ENCODE measurements around the gene RGS11. TPM values are rescaled to one million over a fixed set of nuclear protein-coding genes. Genes with fewer than 3 reads are reported as not detected.

RGS11 gene
- total RNA-seq, 1 donor from 2014 or later: 0.20 TPM

GRCh38 chr16:296806-297510 lies 21.2 kb upstream of the RGS11 start:
- no peak for DNase-seq (ENCODE audit: low read depth in 2 of 2)

DNA sequence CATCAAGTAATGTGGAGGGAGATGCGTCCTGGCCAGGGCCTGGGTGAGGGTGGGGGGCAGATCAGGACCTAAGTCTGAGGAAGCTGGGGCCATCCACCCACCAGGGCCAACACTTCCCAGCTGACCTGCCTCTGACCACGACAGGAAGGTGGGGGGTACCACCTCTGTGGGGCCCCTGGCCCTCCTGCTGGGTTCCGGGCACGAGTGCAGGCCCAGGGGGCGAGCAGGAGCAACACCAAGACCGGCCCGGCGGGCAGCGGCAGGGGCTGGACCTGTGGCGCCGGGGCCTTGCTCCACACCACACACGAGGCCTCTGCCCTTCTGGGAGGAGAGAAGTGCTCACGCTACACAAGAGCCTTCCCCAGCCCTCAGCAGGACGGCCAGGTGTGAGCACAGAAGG lies 20.5 kb upstream of the RGS11 start:
- DNase-seq (ENCODE audit: low read depth in 2 of 2): no peak

DNA sequence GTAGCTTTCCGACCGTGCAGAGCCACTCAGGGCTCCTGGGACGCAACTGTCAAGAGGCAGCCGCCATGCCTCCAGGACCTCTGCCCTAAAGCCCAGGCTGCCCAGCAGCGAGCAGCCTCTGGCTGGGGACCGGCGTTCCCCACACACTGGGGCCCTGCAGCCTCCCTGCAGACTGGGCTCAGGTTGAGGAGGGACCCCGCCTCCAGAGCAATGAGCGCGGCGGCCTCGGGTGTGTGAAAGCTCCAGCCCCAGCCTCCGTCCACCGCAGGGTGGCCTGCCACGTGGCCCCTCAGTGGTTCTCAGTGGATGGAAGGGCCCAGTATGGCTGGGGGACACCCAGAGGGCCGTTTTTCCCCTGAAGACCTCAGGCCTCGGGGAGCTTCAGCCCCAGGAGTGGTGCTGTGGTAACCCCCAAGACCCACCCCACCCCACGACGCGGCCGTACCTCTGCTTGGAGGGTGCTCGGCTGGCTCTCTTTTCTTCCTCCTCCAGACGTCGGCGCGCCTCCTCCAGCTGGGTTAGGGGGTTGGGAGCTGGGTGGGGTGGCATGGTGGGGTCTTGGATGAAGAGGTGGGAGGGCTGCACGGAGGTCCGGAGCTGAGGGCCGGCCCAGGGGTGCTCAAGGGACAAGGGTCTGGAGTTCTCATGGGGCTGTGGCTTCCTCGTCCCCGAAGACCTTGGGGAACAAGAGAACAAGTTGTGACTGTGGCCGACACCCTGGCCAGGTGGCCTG lies 17.5 kb upstream of the RGS11 start:
- no peak for DNase-seq (ENCODE audit: low read depth in 2 of 2)

GRCh38 chr16:291539-291938 lies 15.8 kb upstream of the RGS11 start:
- no peak for DNase-seq (ENCODE audit: low read depth in 2 of 2)

DNA sequence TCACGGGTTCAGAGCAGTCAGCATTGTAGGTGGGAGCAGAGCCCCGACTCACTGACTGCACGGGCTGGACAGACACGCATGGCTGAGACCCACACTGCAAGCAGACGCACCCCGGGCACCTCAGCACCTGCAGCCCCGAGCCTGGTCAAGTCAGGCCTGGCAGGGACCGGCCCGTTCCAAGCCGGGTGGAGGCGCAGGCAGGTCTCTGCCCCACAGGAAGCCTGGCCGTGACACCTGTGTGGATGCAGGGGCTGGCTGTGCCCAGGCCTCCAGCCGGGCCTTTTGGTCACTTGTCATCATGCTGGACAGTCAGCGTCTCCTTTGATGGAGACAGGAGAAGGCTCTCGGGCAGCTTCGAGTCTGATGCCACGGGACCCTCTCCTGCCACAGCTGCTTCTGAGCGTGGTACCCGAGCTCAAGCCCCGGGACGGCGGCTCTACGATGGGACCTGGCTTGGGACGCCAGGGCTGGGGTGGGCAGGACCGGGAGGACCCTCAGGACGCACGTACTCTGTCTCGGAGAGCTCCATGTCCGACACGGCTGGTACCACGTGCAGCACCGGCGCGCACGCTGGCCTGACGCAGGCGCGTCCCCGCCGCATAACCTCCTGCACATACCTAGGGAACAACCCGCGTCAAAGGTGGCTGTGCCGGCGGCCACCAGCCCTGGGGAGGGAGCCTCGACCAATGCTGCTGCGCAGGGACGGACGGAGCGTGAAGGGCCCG lies 15.1 kb upstream of the RGS11 start:
- no peak for DNase-seq (ENCODE audit: low read depth in 2 of 2)

DNA sequence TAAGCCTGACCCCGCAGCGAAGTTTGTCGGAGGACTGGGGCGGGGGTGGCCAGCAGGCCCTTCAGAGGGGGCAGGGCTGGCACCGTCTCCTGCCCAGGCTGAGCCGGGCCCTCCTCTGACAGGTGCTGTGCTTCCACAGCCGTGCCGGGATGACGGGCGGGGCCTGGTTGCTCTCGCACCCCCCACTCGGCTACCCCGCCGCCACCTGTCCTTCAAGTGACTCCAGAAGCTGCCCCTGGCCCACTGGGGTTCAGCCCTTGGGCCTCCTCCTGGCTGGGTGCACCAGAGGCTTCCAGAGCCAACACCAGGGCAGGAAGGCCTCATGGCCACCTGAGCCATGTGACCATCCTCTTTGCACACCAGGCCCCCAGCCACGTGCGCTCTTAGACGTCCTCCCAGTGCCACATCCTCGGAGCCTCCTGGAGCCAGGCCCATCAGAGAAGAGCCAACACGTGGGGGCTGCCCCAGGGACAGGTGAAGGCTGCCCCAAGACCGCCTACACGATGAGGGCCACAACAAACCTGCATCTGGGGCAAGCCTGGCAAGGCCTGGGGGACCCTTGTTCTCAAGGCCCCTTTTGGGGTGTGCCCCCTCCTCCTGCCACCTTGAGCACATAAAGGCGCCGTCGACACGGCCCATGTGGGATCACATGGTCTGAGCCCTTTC lies 14.4 kb upstream of the RGS11 start:
- no peak for DNase-seq (ENCODE audit: low read depth in 2 of 2)

- no peak for DNase-seq (ENCODE audit: low read depth in 2 of 2)
These were observed 13.8 kb upstream of the RGS11 start for GRCh38 chr16:289395-289997.

DNA sequence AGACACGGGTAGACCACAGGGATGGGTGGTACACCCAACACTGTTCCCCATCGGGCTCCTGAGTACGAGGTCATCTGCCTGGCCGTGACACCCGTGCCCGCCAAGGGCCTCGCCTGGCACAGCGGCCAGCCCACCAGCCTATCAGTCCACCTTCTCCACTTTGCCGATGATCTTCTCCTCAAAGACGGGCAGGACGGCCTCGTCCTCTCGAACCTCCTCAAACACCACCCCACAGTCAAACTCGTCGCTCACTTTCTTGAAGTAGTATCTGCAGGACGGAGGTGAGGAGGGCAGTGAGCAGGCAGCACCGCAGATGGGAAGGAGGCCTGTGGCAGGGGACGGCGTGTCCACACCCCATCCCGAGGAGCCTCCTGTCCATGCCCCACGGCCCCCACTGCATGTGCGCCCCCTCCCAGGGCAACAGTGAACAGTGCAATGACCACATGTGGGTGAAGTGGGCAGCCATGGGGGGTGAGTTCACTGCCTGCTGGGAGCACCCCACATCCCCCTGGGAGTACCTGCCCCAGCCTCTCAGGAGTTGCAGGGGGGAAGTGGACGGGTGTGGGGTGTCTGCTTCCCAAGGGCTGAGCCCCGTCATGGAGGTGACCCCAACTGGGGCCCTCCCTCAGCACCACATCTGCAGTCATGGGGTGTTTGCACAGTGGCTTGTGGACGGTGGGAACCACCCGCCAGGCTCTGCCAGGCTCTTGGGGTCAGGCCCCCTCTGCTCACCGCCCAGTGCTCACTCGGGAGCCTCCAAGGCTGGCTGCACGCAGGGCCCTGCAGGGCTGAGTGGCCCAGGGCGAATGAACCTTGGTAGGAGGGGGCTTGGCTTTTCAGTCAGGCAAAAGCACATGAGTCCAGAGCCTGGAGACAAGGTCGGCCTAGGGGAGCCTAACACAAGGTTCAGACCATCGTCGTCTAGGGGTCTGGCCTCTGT lies 12.5 kb upstream of the RGS11 start:
- DNase-seq (ENCODE audit: low read depth in 2 of 2): no peak

- no peak for DNase-seq (ENCODE audit: low read depth in 2 of 2)
These were observed 11.6 kb upstream of the RGS11 start for GRCh38 chr16:287298-287811.

DNA sequence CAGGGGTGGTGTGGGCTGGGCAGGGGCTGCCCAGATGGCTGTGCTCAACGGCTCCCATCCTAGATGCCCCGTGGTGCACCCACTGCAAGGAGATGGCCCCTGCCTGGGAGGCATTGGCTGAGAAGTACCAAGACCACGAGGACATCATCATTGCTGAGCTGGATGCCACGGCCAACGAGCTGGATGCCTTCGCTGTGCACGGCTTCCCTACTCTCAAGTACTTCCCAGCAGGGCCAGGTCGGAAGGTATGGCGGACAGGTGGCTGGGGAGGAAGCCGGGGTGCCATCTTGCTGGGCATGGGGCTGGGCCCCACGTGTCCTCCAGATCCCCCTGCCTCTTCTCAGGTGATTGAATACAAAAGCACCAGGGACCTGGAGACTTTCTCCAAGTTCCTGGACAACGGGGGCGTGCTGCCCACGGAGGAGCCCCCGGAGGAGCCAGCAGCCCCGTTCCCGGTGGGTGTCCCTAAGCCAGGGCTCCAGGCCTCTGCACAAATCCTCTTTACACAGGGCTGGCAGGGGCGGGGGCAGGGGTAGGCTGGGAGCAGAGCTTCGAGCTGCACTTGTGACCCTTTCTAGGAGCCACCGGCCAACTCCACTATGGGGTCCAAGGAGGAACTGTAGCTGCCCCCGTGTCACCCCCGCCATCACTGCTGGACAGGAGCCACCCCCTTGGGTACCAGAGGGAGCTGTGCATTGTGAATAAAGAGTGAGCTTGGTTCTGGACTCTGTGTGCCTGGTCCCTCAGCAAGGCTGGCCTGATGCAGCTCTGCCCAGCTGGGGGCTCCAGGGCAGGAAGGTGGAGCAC lies 10.9 kb upstream of the RGS11 start:
- no peak for DNase-seq (ENCODE audit: low read depth in 2 of 2)

DNA sequence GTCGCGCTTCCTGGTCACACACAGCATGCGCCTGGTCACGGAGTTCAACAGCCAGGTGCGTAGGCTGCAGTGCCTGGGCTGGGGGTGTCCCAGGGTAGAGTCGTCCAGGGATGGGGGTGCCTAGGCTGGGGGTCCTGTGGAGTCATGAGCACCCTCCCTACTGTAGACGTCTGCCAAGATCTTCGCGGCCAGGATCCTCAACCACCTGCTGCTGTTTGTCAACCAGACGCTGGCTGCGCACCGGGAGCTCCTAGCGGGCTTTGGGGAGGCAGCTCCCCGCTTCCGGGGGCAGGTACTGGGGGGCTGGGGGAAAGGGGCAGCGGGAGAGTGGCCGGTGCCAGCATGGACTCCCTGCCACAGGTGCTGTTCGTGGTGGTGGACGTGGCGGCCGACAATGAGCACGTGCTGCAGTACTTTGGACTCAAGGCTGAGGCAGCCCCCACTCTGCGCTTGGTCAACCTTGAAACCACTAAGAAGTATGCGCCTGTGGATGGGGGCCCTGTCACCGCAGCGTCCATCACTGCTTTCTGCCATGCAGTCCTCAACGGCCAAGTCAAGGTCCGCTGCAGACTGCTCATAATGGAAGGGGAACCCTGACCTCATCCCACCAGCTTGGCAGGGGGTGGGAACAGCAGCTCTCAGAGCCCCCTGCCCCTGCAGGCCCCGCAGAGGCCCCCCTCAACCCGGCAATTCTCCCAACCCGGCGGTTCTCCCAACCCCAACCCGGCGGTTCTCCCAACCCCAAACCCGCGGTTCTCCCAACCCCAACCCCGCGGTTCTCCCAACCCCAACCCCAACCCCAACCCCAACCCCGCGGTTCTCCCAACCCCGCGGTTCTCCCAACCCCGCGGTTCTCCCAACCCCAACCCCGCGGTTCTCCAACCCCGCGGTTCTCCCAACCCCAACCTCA lies 9.7 kb upstream of the RGS11 start:
- no peak for DNase-seq (ENCODE audit: low read depth in 2 of 2)

DNA sequence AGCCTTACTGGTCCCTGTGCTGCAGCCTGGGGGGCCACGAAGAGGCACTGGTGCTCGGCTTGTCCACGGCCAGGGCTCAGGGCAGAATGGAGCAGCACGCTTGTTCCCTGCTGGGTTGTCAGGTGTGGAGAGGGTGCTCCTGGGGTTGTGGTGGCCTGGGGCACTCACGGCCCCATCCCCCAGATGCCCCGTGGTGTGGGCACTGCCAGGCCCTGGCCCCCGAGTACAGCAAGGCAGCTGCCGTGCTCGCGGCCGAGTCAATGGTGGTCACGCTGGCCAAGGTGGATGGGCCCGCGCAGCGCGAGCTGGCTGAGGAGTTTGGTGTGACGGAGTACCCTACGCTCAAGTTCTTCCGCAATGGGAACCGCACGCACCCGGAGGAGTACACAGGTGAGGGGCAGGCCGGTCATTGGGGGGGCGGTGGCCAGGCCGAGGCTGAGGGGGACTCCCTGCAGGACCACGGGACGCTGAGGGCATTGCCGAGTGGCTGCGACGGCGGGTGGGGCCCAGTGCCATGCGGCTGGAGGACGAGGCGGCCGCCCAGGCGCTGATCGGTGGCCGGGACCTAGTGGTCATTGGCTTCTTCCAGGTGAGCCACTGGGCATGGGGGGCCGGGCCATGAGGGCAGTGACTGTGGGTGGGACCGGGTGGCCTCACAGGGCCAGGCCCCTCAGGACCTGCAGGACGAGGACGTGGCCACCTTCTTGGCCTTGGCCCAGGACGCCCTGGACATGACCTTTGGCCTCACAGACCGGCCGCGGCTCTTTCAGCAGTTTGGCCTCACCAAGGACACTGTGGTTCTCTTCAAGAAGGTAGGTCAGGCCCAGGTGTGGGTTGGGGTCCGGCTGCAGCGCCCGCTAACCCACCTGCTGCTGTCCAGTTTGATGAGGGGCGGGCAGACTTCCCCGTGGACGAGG lies 8.7 kb upstream of the RGS11 start:
- DNase-seq (ENCODE audit: low read depth in 2 of 2): no peak

GRCh38 chr16:283033-283805 lies 7.5 kb upstream of the RGS11 start, which contains the start of gene PDIA2:
PDIA2 (plus strand) TSS chr16:283164; CDS start chr16:283170, 6 bp downstream.
- no peak for DNase-seq (ENCODE audit: low read depth in 2 of 2)

DNA sequence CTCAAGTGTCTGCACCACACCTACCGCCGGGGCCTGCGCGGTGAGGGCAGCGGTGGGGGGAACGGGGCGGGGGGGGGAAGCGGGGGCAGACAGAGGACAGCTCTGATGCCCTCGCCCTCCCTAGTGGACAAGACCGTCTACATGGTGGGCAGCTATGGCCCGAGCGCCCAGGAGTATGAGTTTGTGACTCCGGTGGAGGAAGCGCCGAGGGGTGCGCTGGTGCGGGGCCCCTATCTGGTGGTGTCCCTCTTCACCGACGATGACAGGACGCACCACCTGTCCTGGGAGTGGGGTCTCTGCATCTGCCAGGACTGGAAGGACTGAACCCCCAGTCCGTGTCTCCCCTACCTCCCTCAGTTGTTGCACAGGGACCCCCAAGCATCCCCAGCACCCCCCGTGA lies 6.7 kb upstream of the RGS11 start:
- DNase-seq (ENCODE audit: low read depth in 2 of 2): no peak

GRCh38 chr16:281660-282255 lies 6.0 kb upstream of the RGS11 start:
- DNase-seq (ENCODE audit: low read depth in 2 of 2): no peak

Measured in lung microvascular endothelial cell (primary cell).